GM19351 (cell line): ENCODE results near the gene COLEC11.
A peak's percentile ranks its signal among the peaks of the same experiment; 100 is the strongest.

Experiments
- ATAC-seq: cut with Tn5 transposase; IDR thresholded peaks from one replicate; pipeline ENCODE4 v1.9.1; 2021; ENCODE audit warnings: mild to moderate bottlenecking, moderate library complexity; ENCODE audit not compliant: unreplicated experiment

COLEC11 gene

DNA sequence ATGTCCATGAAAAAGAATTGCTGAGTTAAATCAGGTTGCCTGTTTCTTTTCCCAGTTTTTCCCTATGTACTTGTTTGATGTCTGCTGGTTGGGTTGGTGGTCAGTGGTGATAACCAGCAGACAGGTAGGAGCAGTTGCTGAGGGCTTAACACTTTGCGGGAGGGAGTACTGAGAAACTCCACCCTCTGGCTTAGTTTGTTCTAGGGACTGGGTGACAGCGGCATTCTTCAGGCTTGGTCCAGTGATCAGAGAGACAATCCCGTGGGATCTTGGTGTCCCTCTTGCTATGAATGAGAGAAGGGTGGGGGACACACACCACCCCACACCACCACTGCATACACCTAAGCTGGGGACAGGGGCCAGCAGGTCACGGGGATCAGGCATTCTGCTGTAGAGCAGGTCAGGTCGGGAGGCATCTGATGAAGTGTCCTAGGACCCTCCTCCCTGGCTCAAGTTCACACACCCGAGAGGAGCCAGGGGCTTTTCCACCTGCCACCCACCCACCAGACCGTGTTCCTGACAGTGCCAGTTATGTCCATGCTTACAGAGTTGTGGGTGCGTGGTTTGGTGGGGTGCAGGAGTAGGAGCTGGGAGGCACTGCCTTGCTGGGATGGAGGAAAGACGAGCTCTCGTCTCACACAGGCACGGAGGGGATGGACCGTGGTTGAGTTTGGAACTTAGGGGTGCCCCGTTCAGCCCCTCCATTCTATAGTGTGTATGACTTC, 41.8 kb downstream of the COLEC11 start:
- no peak for ATAC-seq

DNA sequence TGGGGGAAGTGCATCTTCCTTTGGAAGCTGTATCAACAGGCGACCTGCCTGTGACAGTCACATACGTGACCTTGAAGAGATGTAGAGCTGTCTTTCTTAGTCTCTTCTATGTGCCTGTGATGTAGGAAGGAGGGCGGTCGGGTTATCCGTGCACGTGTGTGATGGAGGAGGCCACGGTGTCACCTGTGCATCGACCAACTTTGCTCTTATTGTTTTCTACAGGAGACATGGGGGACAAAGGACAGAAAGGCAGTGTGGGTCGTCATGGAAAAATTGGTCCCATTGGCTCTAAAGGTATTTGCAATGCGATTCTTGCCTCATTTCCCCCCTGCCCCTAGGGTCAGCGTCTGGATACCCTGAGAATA, 42.4 kb downstream of the COLEC11 start:
- no peak for ATAC-seq

DNA sequence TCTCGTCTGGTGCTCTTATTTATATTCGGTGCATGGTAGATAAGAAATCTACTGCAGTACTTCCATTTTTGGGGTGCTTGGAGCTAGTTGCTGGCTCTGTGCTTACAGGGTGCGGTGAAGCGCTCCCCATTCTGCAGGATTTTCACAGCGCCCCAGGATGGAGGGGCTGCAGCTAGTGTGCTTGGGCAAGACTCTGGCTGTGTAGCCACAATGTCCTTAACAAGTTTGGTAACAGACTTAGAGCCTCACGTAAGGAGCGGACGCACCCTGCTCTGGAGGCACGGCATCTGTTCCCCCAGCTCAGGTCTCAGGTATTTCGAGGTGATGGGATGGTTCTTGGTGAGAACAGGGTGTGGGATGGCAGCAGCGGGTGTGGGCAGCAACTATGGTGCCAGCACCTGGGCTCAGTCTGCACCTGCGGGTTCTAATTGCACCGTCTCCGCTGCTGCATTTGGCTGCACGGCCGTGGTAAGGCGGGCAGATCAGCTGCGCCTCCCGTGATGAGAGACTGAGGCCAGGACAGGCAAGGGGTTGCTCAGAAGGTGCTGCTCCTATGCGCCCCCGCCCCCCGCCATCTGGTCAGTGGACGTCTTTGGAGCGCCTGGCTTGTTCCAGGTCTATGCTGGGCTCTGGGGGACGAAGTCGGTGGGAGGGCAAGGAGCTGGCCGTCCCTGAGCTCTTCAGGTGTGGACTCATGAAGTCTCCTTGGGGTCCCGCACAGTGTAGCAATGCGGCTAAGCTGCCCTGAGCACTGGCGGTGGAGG, 43.0 kb downstream of the COLEC11 start:
- no peak for ATAC-seq

DNA sequence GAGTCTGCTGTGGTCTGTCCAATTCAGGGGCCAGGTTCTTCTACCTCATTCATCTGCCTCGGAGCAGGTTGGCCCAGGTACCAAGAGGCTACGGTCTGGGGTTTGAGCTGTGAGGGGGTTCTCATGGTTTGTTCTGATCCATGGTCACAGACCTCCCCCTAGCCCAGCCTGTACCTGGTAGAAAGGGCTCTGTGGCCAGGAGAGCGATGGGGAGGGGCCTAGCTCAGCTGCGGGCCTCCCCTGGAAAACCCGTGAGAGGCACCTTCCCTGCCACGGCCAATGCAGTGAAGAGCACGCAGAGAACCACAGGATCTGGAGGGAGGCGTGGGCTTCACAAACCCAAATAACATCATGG, 43.5 kb downstream of the COLEC11 start:
- ATAC-seq: no peak

DNA sequence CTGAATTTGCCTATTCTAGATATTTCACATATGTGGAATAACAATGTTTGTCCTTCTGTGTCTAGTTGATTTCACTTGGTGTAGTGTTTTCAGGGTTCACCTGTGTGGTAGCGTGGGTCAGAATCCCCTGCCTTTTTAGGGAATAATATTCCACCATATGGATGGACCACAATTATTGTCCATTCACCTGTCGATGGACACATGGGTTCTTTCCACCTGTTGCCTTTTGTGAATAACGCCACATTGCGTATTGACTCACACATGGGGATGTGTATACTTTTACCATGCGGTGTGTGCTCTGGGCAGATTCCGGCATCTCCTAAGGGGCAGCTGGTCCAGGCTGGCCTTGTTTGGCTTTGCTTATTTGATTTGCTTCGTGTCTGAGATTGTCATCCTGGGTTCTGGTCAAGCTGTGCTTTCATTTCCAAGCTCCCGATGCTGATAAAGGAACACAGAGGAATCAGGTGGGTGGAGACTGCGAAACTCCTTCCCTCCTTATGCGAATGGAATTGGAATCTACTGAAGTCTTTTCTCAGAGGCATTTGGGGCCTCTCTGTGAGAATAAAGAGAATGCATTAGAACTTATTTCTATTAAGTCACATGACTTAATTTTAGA, 44.2 kb downstream of the COLEC11 start:
- no peak for ATAC-seq

DNA sequence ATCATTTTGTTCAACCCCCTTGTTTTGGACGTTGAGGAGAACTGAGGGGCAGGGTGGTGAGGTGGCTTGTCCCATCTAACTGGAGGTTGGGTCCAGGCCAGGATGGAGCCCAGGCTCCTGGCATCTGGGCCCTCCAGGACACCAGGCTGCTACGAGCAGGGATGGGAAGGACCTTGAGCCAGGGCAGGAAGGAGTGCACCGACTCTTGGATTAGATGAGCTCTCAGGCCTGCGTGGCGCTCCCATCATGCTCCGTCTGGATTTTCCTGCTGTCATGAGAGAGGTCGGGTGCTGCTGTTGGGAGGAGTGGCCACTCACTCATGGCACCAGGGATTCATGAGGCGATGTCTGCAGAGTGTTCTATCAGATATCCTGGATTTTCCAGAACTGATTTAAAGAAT, 44.7 kb downstream of the COLEC11 start:
- no peak for ATAC-seq

DNA sequence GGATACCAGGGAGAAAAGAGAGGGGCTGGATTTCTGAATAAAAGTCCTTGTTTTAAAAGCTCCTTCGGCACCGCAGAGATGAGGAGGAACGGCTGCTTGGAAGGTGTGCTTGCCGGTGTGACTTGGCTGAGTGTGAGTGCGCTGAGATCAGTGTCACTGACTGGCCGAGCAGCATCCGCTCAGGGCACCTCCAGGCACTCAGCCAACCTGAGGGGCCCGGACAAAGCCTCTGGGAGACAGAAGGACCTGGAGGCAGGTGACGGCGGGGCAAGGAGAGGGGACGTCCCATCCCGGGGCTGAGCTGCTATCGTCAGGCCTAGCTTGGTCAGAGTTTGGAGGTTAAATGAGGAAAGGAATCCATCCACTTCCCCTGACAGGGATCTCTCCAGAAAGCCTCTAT, 46.3 kb downstream of the COLEC11 start:
- ATAC-seq: no peak

DNA sequence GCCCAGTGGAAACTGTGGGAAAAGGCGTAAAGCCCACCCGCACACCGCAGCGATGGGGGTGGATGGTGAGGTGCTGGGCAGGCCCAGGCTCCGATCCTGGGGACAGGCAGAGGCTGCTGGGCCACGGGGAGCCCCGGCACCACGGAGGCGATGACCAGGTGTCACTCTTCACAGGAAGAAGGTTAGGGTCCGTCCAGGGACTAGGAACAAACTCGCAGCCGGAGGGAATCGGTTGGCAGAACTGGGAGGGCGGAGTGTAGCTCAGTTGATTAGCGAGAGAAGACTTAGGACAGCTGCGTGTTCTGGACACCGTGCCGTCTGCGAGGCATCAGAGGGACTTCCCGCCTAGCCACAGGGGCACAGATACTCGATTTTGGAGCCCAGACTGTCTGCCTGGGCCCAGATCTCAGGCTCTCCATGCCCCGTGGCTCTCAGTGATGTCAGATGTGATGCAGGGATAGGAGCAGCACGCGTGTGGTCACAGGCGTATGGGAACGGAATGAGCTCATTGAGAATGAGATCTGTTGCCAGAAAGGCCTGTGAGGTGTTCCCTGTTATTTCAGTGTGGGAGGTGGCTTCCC, 47.0 kb downstream of the COLEC11 start:
- no peak for ATAC-seq

DNA sequence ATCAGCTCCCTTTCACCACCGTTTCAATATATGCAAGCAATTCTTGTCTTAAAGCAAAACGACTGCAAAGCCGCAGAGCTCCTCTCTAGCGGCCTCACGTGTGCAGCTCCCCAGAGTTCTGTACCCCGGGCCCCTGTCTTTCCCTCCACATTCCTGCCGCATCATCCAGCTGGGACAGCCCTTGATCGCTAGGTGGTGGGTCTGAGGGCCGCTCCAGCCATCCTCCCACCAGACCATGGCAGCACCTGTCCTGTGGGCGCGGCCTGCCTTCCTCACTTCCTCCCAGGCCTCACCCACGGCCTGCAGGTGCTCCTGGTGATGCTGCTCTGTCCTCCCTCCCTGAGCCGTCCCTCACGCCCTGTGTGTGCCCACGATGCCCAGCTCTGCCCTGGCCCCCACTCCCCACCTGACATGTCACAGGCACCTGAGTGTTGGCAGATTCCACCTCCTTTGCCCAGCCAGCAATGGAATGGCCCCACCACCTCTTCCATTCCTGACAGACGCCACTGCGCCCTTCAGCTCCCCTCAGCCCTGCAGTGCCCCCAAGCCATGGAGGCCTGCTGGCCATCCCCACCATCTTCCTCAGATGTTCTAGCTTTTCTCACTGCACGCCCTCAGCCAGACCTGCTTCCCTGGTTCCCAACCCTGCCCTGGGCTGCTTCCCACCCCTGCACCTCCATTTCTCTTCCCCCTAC, 47.8 kb downstream of the COLEC11 start:
- ATAC-seq: no peak

DNA sequence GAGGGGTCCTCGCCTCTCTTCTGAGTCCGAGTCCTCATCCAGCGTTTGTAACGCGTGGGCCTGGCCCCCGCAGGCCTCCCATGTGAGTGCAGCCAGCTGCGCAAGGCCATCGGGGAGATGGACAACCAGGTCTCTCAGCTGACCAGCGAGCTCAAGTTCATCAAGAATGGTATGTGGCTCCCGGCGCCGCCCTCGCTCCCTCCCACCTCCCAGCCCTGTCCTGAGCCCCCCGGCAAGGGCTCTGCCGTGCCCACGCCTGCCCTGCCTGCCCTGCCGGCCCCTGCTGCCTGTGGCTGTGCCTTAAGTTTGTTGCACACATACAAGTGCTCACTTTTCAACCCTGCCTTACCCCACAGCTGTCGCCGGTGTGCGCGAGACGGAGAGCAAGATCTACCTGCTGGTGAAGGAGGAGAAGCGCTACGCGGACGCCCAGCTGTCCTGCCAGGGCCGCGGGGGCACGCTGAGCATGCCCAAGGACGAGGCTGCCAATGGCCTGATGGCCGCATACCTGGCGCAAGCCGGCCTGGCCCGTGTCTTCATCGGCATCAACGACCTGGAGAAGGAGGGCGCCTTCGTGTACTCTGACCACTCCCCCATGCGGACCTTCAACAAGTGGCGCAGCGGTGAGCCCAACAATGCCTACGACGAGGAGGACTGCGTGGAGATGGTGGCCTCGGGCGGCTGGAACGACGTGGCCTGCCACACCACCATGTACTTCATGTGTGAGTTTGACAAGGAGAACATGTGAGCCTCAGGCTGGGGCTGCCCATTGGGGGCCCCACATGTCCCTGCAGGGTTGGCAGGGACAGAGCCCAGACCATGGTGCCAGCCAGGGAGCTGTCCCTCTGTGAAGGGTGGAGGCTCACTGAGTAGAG, 48.7 kb downstream of the COLEC11 start:
- no peak for ATAC-seq

DNA sequence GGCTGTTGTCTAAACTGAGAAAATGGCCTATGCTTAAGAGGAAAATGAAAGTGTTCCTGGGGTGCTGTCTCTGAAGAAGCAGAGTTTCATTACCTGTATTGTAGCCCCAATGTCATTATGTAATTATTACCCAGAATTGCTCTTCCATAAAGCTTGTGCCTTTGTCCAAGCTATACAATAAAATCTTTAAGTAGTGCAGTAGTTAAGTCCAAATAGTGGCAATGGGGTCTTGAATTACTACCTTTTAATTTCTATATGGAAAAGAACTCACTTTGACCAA, 49.3 kb downstream of the COLEC11 start:
- peak; percentile 69 for ATAC-seq

DNA sequence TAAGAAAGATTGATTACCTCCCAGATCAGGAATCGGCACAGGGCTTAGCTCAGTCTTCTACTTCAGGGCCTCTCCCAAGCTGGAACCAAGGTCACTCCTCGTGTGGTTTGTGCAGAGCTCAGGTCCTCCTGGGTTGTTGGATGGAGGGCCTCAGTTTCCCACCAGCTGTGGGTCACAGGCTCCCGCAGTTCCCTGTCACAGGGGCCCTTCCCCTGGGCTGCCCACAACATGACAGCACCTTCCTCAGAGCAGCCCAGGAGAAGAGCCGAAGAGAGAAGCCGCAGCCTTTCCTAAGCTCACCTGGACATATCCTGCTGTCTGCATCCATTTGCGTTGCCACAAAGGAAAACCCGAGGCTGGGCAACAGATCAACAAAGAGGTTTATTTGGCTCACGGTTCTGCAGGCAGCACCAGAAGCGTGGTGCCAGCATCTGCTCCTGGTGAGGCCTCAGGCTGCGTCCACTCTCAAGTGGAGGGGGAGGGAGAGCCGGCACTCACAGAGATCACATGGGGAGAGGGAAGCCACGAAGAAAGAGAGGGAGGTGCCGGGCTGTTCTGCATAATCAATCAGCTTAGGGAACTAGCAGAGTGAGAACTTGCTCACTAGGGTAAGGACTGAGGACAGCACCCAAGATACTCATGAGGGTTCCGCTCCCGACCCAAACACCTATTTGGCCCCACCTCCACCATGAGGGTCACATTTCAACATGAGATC, 50.1 kb downstream of the COLEC11 start:
- ATAC-seq: no peak

DNA sequence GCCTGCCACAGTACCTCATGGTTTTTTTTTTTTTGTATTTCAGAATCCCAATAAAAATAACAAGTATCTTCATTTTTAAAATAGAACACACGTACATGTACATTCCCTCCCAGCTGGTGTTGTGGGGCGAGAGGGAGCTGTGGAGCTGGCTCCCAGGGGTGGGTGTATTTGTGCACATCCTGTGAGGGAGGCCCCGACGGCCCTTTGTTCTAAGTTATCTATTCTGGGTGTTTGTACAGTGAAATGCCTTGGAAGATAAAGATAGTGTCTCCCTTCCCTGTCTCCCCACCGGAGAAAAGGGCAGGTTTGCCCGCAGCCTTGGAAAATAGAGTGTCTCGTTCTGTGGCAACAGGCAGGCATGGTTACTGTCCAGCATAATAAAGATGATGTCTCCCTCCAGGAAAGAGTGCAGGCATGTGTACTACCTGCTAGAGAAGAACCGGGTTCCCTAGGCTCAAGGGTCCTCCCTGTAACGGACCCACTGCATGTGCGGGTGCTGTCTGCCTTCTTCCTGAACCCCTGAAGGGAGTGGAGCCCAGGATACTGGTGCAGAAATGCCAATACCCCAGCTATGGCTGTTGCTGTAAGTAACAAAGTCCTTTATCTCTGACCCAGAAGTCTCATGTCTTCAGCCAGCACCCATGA, 51.0 kb downstream of the COLEC11 start:
- no peak for ATAC-seq

DNA sequence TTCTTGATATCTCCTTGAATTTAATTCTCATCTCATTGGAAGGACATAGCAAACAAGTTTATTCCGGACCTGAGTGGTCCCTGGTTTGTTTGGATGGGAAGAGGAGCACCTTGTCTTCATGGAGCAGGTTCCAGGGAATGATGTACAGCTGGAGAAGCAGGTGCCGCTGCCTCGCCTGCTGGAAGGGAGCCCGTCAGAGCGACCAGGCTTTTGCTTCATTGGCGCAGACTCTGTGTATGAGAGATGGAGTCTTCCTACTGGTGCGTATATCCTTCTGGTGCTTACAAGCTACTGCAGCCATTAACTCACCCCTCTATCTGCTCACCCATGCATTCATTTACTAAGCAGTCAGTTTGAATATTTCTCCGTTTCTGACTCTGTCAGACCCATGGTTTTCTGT, 51.5 kb downstream of the COLEC11 start:
- ATAC-seq: no peak

DNA sequence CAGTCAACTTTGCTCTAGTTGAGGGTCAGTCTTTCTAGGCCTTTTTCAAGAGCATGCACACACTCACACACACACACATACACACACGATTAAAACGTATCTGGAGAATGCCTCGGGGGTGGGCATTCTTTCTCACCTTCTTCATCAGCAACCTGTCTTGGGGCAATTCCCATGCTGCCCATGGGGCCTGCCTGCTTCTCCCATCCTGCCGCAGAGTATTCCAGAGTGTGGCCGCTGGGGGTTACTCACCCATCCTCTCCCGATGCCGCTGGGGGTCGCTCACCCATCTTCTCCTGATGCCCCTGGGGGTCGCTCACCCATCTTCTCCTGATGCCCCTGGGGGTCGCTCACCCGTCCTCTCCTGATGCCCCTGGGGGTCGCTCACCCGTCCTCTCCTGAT, 52.3 kb downstream of the COLEC11 start:
- ATAC-seq: no peak

DNA sequence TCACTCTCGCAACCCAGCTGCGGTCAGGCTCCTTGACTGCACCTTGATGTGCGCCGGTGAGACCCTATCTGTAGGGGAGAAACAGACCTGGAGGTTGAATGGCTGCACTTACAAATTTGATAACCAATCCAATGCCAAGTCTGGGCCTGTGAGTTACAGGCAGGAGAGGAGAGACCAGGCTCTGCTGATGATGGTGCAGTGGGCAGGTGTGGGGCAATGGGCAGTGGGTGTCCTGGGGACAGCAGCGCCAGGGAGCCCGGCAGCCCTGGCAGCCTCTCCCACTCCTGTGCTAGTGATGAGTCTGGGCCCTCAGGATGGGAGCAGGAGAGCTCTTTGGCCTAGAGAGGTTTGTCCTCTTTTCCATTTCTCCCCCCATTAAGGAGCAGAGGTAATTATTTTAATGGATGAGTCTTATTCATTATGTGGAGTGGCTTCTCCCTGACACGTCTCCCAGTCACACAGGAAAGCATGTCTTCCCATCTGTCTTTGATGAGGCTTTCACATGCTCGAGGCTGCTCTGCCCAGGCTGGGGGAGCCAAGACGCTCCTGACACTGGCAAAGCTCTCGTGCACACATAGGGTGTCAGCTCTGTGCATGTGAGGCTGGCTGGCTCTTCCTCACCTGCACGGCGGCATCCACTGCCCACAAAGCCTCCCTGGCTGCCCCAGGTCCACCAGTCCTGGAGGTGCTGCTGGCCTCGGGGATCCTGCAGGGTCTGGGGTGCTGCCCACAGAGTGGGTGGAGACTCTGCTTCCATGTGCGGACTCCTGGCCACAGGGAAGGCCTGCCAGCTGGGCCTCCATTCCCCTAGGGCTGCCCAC, 53.1 kb downstream of the COLEC11 start:
- no peak for ATAC-seq

DNA sequence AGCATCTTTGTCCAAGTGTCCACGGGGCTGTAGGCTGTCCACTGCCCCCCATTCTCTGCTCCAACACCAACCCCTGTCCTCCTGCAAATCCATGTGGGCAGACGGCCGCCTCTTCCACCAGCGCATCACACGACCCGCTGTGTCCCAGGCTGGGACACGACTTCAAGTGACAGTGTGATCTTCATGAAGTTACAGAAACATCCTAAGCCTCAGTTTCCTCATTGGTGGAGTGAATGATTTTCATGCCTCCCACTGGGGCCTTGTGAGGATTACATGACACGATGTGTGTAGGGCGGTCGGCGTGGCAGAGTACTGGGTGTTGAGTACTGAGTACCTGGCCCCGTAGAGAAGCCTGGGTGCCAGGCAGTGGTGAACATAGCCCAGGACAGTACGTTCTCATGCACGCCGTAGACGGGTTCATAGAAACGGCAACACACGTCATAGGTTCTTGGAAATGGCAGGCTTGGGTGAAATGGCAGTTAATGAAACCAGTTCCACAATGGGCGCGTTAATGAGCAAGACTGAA, 53.8 kb downstream of the COLEC11 start:
- no peak for ATAC-seq

DNA sequence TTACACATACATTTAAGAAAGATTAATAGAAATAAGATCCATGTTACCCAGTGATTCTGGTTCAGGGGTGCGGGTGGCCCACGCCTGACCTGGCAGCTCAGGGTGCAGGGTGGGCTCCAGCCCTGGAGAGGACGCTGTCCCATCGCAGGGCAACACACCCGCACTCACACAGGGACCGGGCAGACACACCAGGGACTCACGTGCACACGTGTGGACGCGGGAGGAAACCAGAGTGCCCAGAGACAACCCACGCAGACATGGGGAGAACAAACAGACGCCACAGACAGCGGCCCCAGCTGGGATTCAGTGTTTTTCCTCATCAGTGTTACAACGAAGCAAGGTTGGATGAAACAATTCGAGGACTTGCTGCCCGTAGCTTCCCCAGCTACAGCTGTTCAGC, 54.7 kb downstream of the COLEC11 start:
- no peak for ATAC-seq
